Prostate gland (tissue), 2 donors: ENCODE measurements around the gene HSD17B14. TPM values are rescaled to one million over a fixed set of nuclear protein-coding genes. Genes with fewer than 3 reads are reported as not detected.
"Not testable (repeated sequence)": the region's sequence is repeated elsewhere in the genome, so short reads cannot be mapped to it uniquely, and the experiment has no call there.

Experiments used
- DNase-seq: peaks from one replicate; pipeline ENCODE4 v3.0.0-alpha.2; 2019; ENCODE audit warnings: low spot score
- H3K27ac ChIP-seq, 2 donors: fragments of 200-600 bp; sonication (generic); 2 replicates each; pipeline ENCODE4 v1.5.1; 2017 to 2019
- H3K27me3 ChIP-seq: fragments of 200-600 bp; sonication (generic); replicated peaks from 2 replicates; pipeline ENCODE4 v1.5.1; 2019; ENCODE audit not compliant: insufficient read depth
- H3K36me3 ChIP-seq, 2 donors: fragments of 200-600 bp; sonication (generic); 1 replicate in 1 of 2; 2 replicates in 1 of 2; pipeline versions ENCODE4 v1.5.1 to v1.8.1; 2017 to 2019
- H3K4me1 ChIP-seq: fragments of 200-600 bp; sonication (generic); replicated peaks from 2 replicates; pipeline ENCODE4 v1.5.1; 2019
- H3K4me3 ChIP-seq, 2 donors: fragments of 200-600 bp; sonication (generic); 2 replicates each; pipeline ENCODE4 v1.5.1; 2017 to 2019
- H3K9me3 ChIP-seq: fragments of 200-600 bp; sonication (generic); 2 replicates; pipeline ENCODE4 v1.5.1; 2017
- CTCF ChIP-seq, 4 experiments: fragments of 200-600 bp in 2 of 4; fragments of 450-650 bp in 2 of 4; sonication (generic) in 2 of 4; IDR thresholded peaks; 1 replicate in 3 of 4; 2 replicates in 1 of 4; pipeline ENCODE4 v1.5.1; 2016 to 2019; ENCODE audit warnings: antibody characterized with exemption in 4 of 4, mild to moderate bottlenecking in 2 of 4, moderate library complexity in 2 of 4
- POLR2A ChIP-seq: fragments of 450-650 bp; IDR thresholded peaks from one replicate; pipeline ENCODE4 v1.6.1; 2016; ENCODE audit warnings: antibody characterized with exemption, mild to moderate bottlenecking
- POLR2AphosphoS5 ChIP-seq: sonication (generic); formaldehyde crosslinking; IDR thresholded peaks from one replicate; pipeline ENCODE4 v1.6.1; 2017; ENCODE audit warnings: antibody characterized with exemption
- WGBS: methylation state at CpG from one replicate; pipeline ENCODE4 v1.1.5; 2018; 5-methylcytosine and 5-hydroxymethylcytosine counted together
- intact Hi-C: fragments of 100-400 bp; cut with DNase I; formaldehyde crosslinking; loops from one replicate; pipeline ENCODE4 v1.14.2; 2022
- total RNA-seq, 2 donors: library from RNA; depleted of rRNA; stranded (reverse); fragments of >200 nt; gene quantifications; one replicate each; pipeline ENCODE4 v1.1.0, GENCODE V29; 2016

HSD17B14 gene
- total RNA-seq, 2 donors from 2014 or later: 11.0 to 11.2 TPM

GRCh38 chr19:48872884-48873475 is 36.7 kb upstream of the HSD17B14 start:
- H3K27me3 ChIP-seq: no peaks in the 10 kb centered on the region
- WGBS: under 1% methylated on average over 14 of the region's 14 CpGs
- H3K27ac ChIP-seq: peak overlapping the region; percentile 100
- H3K36me3 ChIP-seq: no peaks in the 10 kb centered on the region
- DNase-seq: peak; percentile 91
- peaks cover 17% of the 10 kb centered on the region for H3K4me1 ChIP-seq
- H3K4me3 ChIP-seq: peak overlapping the region; percentile 78 to 90
- no peaks in the 10 kb centered on the region for H3K9me3 ChIP-seq
- TF ChIP-seq POLR2AphosphoS5: peak; percentile 95
- peak in 2 of 4 experiments; percentile 11 to 24 for TF ChIP-seq CTCF (IDR thresholded peaks at IDR 0.05)
- TF ChIP-seq POLR2A: peak; percentile 66
- intact Hi-C loops: loop anchor here (2.0 kb wide), 1 partner anchor 92 kb away; the partner anchor contains the start of gene FTL

GRCh38 chr19:48872182-48872883 is 36.0 kb upstream of the HSD17B14 start, which contains the start of gene PPP1R15A:
TSS of gene PPP1R15A (plus strand) at chr19:48872421. CDS start at chr19:48873234, 813 bp downstream.
- TF ChIP-seq POLR2AphosphoS5 (peak; percentile 100), CTCF (IDR thresholded peaks at IDR 0.05) (peak in 3 of 4 experiments; percentile 15 to 83 (median 60)), POLR2A (peak; percentile 100)
- intact Hi-C loops: loop anchor here (2.0 kb wide), 1 partner anchor 92 kb away; the partner anchor contains the start of gene FTL
- Histone ChIP-seq H3K9me3 (no peaks in the 10 kb centered on the region), H3K27me3 (no peaks in the 10 kb centered on the region), H3K36me3 (no peaks in the 10 kb centered on the region), H3K4me3 (peak within 1 kb of the TSS; percentile 78 to 90), H3K27ac (peak within 1 kb of the TSS; percentile 100), H3K4me1 (peaks cover 19% of the 10 kb centered on the region)
- DNase-seq: peak; percentile 98
- WGBS: under 1% methylated on average over 53 of the region's 53 CpGs

GRCh38 chr19:48871471-48872181 is 35.3 kb upstream of the HSD17B14 start:
- Histone ChIP-seq H3K27ac (peak overlapping the region; percentile 100), H3K4me1 (peaks cover 21% of the 10 kb centered on the region), H3K4me3 (peak overlapping the region; percentile 78 to 90)
- WGBS: 67% methylated on average over 31 of the region's 31 CpGs
- H3K9me3 ChIP-seq, DNase-seq, H3K27me3 ChIP-seq, H3K36me3 ChIP-seq: not testable (repeated sequence)
- intact Hi-C loops: loop anchor here (2.0 kb wide), 1 partner anchor 93 kb away; the partner anchor contains the start of gene FTL

- DNase-seq: no peak
- H3K4me3 ChIP-seq: no peak overlapping the region
- H3K9me3 ChIP-seq: no peaks in the 10 kb centered on the region
- no peak overlapping the region for H3K27ac ChIP-seq
- no peaks in the 10 kb centered on the region for H3K27me3 ChIP-seq
- H3K4me1 ChIP-seq: peaks cover 18% of the 10 kb centered on the region
- intact Hi-C loops: no loop called here
- H3K36me3 ChIP-seq: no peaks in the 10 kb centered on the region
- 95% methylated on average over 9 of the region's 9 CpGs for WGBS
- TF ChIP-seq POLR2AphosphoS5 (no peak), CTCF (IDR thresholded peaks at IDR 0.05) (no peak), POLR2A (no peak)
Measured at GRCh38 chr19:48870048-48870447, 33.8 kb upstream of the HSD17B14 start.
